Ishikawa (cell line): ENCODE measurements around the gene GCN1.

ENCODE experiments used
- CEBPB ChIP-seq: IDR thresholded peaks from 2 replicates; pipeline ENCODE4 v1.6.1; 2012
- CREB1 ChIP-seq: IDR thresholded peaks from 2 replicates; pipeline ENCODE4 v1.6.1; 2012; ENCODE audit warnings: low read depth
- EGR1 ChIP-seq: IDR thresholded peaks from 2 replicates; pipeline ENCODE4 v1.6.1; 2012
- EP300 ChIP-seq: IDR thresholded peaks from 2 replicates; pipeline ENCODE4 v1.6.1; 2012; ENCODE audit warnings: borderline replicate concordance
- FOXM1 ChIP-seq: IDR thresholded peaks from 2 replicates; pipeline ENCODE4 v1.6.1; 2012; ENCODE audit warnings: low read depth, borderline replicate concordance
- NFIC ChIP-seq: IDR thresholded peaks from 2 replicates; pipeline ENCODE4 v1.6.1; 2012
- RAD21 ChIP-seq: IDR thresholded peaks from 2 replicates; pipeline ENCODE4 v1.6.1; 2012; ENCODE audit warnings: low read depth
- TAF1 ChIP-seq: IDR thresholded peaks from 2 replicates; pipeline ENCODE4 v1.6.1; 2012; ENCODE audit warnings: low read depth, mild to moderate bottlenecking
- TCF12 ChIP-seq: IDR thresholded peaks from 2 replicates; pipeline ENCODE4 v1.6.1; 2012; ENCODE audit warnings: low read depth
- TEAD4 ChIP-seq: IDR thresholded peaks from 2 replicates; pipeline ENCODE4 v1.6.1; 2012
- YY1 ChIP-seq: IDR thresholded peaks from 2 replicates; pipeline ENCODE4 v1.6.1; 2012; ENCODE audit warnings: low read depth
- ZBTB7A ChIP-seq: IDR thresholded peaks from 2 replicates; pipeline ENCODE4 v1.6.1; 2012; ENCODE audit warnings: low read depth
- TF ChIP-seq, protein P1 (sequence below): IDR thresholded peaks from 2 replicates; pipeline ENCODE4 v1.6.1; 2012
- TF ChIP-seq, protein P2 (sequence below): IDR thresholded peaks from 2 replicates; pipeline ENCODE4 v1.6.1; 2012
- TF ChIP-seq, protein P3 (sequence below): IDR thresholded peaks from 2 replicates; pipeline ENCODE4 v1.6.1; 2012; ENCODE audit warnings: low read depth, mild to moderate bottlenecking

The GCN1 gene

DNA sequence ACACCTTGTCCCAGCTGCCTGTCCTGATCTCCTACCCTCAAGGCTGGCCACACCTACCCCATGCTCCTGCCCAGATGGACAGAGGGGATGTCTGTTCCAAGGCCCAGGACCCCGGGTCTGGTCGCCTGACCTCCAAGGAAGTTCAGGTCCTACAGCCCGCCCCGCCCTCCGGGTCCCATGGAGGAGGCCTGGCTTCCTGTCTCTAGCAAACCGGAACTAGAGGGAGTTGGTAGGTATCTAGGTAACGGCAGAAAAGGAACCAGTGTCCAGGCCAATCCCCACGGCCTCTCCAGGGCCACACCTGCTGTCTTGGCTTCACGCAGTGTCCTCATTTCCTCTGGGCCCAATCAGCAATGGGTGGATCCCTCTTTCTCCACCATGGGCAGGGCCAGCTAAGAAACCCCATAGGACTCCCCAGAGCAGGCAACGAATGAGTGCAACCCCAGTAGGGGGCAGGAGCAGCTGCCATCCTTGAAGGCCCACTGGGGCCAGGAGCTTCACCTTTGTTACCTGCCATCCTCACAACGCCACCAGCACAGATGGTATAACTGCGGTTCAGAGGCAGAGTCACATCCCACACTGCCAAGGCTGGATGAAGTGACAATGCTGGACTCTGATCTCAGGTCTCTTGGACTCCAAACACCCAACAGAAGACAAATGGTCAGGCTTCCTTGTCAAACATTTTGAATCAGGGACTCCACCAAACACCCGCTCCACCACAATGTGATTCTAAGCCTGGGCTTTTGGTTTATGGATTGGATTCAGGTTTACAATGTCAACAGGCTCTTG is 31.5 kb upstream of the GCN1 start:
- no peak for TF ChIP-seq CEBPB
- TF ChIP-seq FOXM1: no peak
- TF ChIP-seq, protein P1, sequence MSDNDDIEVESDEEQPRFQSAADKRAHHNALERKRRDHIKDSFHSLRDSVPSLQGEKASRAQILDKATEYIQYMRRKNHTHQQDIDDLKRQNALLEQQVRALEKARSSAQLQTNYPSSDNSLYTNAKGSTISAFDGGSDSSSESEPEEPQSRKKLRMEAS: no peak
- TF ChIP-seq ZBTB7A: no peak
- no peak for TF ChIP-seq TCF12
- TF ChIP-seq, protein P2, sequence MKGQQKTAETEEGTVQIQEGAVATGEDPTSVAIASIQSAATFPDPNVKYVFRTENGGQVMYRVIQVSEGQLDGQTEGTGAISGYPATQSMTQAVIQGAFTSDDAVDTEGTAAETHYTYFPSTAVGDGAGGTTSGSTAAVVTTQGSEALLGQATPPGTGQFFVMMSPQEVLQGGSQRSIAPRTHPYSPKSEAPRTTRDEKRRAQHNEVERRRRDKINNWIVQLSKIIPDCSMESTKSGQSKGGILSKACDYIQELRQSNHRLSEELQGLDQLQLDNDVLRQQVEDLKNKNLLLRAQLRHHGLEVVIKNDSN: no peak
- no peak for TF ChIP-seq TAF1
- no peak for TF ChIP-seq EGR1
- no peak for TF ChIP-seq RAD21
- no peak for TF ChIP-seq CREB1
- TF ChIP-seq, protein P3, sequence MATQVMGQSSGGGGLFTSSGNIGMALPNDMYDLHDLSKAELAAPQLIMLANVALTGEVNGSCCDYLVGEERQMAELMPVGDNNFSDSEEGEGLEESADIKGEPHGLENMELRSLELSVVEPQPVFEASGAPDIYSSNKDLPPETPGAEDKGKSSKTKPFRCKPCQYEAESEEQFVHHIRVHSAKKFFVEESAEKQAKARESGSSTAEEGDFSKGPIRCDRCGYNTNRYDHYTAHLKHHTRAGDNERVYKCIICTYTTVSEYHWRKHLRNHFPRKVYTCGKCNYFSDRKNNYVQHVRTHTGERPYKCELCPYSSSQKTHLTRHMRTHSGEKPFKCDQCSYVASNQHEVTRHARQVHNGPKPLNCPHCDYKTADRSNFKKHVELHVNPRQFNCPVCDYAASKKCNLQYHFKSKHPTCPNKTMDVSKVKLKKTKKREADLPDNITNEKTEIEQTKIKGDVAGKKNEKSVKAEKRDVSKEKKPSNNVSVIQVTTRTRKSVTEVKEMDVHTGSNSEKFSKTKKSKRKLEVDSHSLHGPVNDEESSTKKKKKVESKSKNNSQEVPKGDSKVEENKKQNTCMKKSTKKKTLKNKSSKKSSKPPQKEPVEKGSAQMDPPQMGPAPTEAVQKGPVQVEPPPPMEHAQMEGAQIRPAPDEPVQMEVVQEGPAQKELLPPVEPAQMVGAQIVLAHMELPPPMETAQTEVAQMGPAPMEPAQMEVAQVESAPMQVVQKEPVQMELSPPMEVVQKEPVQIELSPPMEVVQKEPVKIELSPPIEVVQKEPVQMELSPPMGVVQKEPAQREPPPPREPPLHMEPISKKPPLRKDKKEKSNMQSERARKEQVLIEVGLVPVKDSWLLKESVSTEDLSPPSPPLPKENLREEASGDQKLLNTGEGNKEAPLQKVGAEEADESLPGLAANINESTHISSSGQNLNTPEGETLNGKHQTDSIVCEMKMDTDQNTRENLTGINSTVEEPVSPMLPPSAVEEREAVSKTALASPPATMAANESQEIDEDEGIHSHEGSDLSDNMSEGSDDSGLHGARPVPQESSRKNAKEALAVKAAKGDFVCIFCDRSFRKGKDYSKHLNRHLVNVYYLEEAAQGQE: no peak
- no peak for TF ChIP-seq EP300
- TF ChIP-seq NFIC: no peak
- no peak for TF ChIP-seq YY1
- TF ChIP-seq TEAD4: no peak

DNA sequence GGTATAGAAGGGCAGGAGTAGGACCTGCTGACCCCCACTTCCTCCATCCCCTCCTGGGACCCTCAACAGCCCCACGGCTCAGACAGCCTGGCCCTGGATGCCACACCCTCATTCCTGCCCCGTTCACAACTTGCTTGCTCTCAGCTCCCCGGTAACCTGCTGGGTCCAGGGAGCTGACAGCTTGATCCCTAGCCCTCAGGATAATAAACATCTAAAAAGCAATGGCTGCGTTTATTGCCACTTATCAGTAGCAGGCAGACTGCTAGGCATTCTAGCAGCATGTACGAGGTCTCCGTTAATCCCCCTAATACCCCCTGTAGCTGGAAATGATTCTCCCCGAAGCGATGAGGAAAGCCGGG is 30.7 kb upstream of the GCN1 start:
- no peak; the same call in 1 of the 2 replicates for TF ChIP-seq EP300
- no peak for TF ChIP-seq EGR1
- TF ChIP-seq, protein P2: no peak
- TF ChIP-seq TAF1: no peak
- no peak for TF ChIP-seq CEBPB
- TF ChIP-seq, protein P3: no peak
- TF ChIP-seq CREB1: no peak
- no peak for TF ChIP-seq YY1
- no peak for TF ChIP-seq TCF12
- TF ChIP-seq FOXM1: no peak
- no peak for TF ChIP-seq NFIC

DNA sequence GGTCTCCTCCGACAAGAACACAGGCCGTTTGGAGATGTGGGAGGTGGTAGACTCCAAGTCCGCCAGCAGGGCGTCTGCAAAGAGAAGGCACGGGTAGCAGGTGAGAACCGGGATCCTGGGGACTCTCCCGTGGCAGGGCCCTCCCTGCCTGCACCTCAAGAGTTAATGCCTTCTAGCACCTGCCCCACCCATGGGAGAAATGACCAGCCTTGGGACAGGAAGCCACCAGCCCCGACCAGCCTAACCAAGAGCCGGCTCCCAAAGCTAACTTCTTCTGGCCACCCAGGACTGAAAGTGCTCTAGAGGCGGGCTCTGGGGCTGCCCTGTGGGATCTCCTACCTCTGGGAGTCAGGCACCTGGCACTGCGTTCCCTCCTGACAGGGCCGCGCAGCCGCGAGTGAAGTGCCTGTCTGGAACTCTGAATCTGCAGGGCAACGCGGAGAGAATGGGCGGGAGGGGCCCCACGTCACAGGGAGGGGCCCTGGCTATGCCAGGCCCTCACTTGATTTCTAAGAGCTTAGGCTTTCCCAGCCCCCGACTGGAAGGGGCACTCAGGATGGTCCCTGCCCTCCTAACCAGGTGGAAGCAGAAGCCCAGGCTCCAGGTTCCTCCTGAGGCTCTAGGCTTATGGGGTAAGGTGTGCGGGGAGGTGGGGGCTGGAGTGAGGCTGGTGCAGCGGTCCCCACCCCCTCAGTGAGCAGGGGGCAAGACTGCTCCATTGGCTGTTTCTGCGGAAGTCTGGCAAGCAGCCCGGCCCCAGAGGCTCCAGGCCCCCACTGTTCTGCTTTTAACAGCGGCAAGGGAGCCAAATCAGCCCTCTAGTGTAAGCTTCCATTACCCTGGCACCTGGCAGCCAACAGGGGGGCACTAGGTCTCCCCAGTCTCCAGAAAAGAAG is 30.0 kb upstream of the GCN1 start:
- TF ChIP-seq NFIC: peak; percentile 81
- TF ChIP-seq, protein P1: peak; percentile 35; the same call in 1 of the 2 replicates
- TF ChIP-seq ZBTB7A: peak; percentile 83
- no peak for TF ChIP-seq TEAD4
- peak; percentile 39; the same call in 1 of the 2 replicates for TF ChIP-seq TCF12
- peak; percentile 14; the same call in 1 of the 2 replicates for TF ChIP-seq EP300
- TF ChIP-seq, protein P2: no peak
- no peak for TF ChIP-seq FOXM1
- TF ChIP-seq EGR1: no peak
- peak; percentile 55 for TF ChIP-seq TAF1
- TF ChIP-seq YY1: no peak
- peak; percentile 6; the same call in 1 of the 2 replicates for TF ChIP-seq RAD21
- no peak for TF ChIP-seq CEBPB
- TF ChIP-seq CREB1: peak; percentile 65
- TF ChIP-seq, protein P3: no peak
